ENCODE measurements around the gene CHMP2A.
"Not testable (repeated sequence)": the region's sequence is repeated elsewhere in the genome, so short reads cannot be mapped to it uniquely, and the experiment has no call there.

Gene CHMP2A

DNA sequence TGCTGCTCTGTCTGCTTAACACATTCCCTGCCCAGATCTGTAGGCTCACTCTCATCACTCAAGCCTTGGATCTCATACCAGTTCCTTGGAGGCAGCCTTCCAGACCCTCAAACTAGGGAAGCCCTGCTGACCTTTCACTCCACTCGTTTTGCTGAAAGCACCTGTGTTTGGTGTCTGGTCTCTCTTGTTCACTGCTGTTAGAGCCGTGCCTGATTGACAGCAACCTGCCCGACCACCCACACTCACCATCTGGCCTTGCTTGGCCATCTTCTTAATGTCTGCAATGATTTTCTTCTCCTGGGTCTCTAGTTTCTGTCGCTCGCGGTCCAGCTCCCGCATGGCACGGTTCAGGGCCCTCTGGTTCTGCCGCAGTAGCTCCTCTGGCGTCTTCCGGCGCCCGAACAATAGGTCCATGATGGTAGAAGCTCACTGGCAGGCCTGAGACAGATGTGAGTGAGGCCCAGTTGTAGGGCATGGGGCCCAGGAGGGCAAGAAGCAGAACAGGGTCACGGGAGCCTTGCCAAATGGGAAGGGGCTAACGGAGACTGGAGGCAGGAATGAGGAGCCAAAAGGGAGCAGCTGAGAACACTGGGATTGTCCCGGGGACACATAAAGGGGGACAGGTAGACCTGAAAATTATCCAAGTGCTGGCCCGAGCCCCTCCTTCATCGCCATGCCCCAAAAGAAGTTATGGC, 959 bp downstream of the CHMP2A start:
- DNase-seq: no peak

DNA sequence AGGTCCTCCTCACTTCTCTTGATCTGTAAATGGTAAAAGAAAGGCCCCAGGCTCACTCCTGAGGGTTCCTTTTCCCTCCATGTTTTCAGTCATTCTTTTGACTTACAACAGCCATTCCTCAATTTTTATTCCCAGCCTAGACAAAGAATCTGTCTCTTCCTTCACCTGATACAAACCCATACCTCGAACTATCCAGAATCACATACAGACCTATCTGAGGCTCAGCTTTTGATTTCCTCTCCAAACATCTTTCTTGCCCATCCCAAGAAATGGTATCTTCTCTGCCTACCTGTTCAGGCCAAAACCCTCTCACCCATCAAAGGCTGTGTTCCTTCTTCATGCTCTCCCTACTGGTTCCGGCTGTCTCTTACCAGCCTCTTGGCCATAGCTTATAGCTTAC, 2.2 kb downstream of the CHMP2A start:
- no peak for DNase-seq

DNA sequence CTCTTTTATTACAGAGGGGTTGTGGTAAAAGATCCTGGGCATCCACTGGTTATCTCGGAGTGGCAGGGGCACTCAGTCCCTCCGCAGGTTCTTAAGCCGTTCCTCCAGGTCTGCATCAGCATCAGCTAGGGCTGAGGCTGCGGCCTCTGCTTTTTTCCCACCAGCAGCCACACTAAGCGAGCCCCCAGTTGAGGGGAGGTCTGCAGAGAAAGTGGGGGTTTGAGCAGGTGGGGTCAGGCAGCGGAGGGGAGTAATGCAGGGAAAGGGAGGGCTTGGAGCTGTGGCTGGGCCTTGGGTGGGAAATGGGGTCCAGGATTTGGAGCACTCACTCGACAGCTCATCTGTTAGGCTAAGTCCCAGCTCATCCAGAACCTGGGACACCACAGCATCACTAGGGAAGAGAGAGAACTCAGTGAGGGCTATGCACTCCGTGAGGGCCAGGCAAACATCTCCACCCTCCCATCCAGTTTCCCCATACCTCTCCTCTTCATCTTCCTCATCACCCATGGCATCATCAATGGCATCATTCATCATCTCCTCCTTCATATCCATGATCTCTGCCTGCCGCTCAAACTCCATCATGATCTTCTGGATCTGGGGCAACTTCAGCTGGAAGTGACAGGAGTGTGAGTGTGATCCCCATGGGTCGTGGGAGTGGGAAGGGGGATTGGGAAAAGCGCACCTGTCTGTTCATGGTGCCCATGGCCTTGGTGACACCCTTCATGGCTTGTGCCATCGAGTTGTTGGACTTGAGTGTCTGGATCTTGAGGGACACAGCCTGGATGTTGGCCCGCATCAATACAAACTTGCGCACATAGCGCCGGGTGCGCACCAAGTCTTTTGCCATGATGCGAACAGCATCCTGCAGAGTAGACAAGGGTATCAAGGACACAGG, 3.1 kb downstream of the CHMP2A start:
- no peak for DNase-seq

DNA sequence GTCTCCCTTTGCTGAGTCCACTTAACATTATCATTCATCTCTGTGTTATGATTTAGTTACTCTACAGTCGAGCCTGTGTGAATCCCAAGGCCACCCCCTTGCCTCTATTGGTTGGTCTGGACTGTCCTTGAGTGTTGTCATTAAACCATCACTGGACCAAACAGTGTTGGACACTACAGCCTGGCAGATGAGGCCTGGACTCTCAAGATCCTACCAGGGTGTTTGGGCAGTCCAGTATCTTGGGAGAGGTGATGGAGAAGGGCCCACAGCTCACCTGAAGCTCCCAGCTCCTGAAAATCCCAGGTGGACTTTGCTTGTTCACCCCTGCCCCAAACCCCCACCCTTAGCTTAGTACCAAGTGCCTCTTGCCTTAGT, 3.8 kb downstream of the CHMP2A start:
- no peak for DNase-seq

DNA sequence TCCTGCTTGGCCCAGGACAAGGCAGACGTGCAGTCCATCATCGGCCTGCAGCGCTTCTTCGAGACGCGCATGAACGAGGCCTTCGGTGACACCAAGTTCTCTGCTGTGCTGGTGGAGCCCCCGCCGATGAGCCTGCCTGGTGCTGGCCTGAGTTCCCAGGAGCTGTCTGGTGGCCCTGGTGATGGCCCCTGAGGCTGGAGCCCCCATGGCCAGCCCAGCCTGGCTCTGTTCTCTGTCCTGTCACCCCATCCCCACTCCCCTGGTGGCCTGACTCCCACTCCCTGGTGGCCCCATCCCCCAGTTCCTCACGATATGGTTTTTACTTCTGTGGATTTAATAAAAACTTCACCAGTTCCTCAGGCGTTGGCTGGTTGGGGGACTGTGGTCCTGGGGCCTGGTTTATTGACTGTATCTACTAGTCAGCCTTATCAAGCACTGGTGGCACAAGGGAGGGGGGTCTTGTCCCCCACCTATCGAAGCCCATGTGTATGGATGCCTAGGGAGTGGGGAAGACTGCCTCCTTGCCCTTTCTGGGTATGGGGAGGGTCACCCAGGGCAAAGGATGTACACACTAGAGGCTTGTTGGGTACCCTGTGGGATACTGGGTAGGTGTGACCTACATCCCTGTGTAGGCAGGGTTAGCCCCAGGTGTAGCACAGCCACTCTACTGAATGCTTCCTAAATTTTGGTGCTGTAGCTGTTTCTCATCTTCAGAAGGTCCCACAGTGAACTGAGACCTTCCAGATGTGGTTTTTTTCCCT, 4.4 kb downstream of the CHMP2A start:
- DNase-seq: no peak

DNA sequence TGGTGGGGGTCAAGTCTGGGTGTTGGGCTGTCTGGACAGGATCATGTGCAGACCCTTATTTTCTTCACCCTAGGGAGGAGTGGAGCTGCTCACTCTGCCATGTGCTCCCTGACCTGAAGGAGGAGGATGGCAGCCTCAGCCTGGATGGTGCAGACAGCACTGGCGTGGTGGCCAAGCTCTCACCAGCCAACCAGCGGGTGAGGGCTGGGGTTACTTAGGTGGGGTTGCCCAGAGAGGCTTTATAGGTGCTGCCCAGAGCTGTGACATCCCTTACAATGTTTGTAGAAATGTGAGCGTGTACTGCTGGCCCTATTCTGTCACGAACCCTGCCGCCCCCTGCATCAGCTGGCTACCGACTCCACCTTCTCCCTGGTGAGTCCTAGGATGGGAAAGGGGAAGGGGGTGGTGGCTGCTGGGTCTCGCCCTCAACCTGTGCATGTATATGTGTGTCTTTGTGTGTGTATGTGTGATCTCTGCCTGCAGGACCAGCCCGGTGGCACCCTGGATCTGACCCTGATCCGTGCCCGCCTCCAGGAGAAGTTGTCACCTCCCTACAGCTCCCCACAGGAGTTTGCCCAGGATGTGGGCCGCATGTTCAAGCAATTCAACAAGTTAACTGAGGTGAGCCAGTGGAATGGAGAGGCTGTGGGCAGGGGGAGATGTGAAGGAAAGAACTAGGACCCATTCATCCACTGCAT, 5.1 kb downstream of the CHMP2A start:
- no peak for DNase-seq

DNA sequence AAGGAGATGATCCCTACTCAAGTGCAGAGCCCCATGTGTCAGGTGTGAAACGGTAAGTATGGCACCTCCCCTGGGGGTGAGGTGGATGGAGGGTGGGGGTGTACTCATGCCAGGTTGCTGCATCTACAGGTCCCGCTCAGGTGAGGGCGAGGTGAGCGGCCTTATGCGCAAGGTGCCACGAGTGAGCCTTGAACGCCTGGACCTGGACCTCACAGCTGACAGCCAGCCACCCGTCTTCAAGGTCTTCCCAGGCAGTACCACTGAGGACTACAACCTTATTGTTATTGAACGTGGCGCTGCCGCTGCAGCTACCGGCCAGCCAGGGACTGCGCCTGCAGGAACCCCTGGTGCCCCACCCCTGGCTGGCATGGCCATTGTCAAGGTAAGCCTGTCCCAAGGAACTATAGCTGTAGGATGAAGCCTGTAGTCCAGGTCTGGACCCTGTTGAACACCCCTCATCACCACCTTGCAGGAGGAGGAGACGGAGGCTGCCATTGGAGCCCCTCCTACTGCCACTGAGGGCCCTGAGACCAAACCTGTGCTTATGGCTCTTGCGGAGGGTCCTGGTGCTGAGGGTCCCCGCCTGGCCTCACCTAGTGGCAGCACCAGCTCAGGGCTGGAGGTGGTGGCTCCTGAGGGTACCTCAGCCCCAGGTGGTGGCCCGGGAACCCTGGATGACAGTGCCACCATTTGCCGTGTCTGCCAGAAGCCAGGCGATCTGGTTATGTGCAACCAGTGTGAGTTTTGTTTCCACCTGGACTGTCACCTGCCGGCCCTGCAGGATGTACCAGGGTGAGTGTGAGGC, 5.8 kb downstream of the CHMP2A start:
- no peak for DNase-seq

DNA sequence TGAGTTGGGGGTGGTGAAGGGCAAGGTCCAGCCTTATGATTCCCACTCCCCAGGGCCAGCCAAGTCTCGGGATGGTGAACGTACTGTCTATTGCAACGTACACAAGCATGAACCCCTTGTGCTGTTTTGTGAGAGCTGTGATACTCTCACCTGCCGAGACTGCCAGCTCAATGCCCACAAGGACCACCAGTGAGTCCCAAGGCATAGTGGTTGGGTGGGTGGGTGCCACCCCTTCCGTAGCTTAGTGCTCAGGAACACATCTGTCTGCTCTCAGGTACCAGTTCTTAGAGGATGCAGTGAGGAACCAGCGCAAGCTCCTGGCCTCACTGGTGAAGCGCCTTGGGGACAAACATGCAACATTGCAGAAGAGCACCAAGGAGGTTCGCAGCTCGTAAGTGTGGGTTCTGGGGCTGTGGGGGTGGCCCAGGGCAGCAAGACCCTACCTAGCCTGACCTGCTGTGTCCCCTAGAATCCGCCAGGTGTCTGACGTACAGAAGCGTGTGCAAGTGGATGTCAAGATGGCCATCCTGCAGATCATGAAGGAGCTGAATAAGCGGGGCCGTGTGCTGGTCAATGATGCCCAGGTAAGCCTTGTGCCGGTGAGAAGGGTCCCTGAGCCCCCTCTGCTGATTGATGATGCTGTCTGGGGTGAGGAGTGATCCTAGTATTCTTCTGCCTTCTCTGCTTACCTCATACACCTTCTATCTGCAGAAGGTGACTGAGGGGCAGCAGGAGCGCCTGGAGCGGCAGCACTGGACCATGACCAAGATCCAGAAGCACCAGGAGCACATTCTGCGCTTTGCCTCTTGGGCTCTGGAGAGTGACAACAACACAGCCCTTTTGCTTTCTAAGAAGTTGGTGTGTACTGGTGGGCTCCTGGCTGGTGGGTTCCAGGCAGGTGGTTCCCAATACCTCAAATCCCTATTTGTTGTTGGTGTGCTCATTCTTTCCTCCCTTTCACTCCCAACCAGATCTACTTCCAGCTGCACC, 7.3 kb downstream of the CHMP2A start:
- no peak for DNase-seq

DNA sequence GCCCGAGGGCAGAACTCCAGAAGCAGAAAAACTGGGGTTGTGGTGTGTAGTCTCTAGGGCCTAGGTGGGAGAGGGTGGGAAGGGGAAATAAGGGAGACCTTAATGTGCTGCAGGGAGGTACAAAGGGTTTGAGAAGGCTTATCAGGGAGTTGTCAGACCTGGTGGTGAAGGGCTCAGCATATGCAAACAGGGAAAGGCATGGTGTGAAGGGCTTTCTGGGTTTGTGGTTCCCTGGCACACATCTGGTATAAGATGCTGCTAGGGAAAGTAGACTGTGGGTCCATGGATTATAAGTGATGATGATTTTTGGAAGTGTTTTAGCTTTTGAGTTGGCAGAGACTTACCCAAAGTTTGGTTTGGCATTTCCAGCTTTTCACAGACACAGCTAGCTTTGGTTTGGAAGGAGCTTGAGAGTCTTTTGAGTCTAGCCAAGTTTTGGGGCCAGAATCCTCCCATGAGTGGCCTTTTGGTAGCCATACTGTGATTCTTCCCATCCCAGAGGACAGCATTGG, 8.8 kb downstream of the CHMP2A start:
- DNase-seq: no peak

DNA sequence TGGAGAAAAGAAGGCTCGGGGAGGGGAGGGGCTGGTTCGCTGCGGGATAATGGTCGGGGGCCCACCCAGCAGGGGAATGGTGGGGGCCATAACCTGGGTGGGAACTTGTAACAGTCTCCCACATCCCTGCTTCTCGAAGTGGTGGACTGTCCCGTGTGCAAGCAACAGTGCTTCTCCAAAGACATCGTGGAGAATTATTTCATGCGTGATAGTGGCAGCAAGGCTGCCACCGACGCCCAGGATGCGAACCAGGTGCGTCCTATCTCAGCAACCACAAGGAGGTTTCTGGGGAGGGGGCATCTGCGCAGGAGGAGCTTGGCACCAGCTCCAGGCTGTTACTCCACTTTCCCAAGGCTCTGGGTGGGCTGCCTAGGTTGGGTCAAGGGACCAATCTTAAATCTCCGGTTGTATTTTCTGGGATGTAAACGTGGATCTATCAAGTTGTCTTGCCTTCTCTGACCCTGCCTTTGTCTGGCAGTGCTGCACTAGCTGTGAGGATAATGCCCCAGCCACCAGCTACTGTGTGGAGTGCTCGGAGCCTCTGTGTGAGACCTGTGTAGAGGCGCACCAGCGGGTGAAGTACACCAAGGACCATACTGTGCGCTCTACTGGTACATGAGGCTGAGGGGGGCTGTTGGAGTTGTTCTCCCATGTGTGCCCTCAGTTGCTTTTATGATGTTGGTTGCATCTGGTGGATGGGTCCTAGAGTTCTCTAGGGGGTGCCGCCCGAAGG, 9.5 kb downstream of the CHMP2A start:
- DNase-seq: no peak

DNA sequence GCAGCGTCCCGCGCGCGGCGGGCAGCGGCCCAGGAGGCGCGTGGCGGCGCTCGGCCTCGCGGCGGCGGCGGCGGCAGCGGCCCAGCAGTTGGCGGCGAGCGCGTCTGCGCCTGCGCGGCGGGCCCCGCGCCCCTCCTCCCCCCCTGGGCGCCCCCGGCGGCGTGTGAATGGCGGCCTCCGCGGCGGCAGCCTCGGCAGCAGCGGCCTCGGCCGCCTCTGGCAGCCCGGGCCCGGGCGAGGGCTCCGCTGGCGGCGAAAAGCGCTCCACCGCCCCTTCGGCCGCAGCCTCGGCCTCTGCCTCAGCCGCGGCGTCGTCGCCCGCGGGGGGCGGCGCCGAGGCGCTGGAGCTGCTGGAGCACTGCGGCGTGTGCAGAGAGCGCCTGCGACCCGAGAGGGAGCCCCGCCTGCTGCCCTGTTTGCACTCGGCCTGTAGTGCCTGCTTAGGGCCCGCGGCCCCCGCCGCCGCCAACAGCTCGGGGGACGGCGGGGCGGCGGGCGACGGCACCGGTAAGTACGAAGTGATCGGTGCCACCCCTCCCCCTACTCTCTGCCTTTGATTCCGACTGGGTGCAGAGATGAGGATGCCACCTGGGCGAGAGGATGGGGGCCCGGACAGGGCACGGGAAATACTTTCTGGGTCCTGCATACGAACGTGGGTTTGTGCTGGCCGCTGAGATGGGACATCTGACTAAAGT, 10.2 kb downstream of the CHMP2A start:
- no peak for DNase-seq

DNA sequence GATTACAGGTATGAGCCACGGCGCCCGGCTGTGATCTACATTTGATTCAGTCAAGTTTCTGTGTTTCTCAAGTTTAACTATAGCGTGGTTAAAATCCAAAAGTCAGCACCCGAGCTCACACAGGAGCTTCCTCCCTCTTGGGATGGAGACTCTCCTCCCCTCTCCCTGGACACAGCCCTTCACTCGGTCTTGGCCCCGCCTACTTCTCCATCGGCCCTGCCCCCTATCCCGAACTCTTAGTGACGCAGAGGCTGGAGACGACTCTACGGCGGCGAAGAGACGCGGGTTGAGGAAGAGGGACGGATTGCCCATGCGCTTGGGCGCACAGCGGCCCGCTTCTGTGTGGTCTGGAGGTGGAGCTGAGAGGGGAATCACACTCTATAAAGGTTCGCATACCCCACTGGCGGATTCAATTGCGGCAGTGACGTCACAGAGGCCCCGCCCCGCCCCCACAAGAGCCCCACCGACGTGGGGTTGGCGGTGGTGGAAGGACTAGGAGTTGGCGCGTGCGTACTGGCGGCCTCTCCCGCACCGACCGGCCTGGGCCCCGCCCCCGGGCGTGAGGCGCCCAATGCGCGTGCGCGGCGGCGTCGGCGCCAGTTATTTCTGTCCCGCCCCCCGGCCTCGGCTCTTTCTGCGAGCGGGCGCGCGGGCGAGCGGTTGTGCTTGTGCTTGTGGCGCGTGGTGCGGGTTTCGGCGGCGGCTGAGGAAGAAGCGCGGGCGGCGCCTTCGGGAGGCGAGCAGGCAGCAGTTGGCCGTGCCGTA, 10.9 kb downstream of the CHMP2A start, which contains the start of gene TRIM28:
TSS of gene TRIM28 (plus strand) at position 239 of the 765 bp plus-strand sequence. CDS start 694 bp downstream, outside the sequence.
- DNase-seq: no peak

DNA sequence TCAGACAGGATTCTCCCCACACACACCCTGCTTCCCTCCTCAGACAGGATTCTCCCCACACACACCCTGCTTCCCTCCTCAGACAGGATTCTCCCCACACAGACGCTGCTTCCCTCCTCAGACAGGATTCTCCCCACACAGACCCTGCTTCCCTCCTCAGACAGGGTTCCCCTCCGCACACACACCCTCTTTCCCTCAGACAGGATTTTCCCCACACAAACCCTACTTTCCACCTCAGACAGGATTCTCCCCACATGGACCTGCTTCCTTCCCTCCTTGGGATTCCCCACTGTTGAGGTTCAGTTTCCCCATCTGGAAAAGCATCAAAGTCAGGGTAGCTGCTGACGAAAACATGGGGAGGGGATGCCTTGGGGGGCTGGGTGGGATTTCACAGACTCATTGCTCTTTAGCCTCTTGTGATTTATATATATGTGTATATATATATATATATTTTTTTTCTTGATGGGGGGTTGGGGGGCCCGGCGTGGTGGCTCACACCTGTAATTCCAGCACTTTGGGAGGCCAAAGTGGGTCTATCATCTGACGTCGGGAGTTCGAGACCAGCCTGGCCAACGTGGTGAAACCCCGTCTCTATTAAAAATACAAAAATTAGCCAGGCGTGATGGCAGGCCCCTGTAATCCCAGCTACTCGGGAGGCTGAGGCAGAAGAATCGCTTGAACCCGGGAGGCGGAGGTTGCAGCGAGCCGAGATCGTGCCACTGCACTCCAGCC, 12.1 kb downstream of the CHMP2A start:
- not testable (repeated sequence) for DNase-seq

DNA sequence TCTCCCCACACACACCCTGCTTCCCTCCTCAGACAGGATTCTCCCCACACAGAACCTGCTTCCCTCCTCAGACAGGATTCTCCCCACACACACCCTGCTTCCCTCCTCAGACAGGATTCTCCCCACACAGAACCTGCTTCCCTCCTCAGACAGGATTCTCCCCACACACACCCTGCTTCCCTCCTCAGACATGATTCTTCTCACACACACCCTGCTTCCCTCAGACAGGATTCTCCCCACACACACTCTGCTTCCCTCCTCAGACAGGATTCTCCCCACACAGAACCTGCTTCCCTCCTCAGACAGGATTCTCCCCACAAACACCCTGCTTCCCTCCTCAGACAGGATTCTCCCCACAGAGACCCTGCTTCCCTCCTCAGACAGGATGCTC, 15.7 kb downstream of the CHMP2A start:
- DNase-seq: not testable (repeated sequence)

DNA sequence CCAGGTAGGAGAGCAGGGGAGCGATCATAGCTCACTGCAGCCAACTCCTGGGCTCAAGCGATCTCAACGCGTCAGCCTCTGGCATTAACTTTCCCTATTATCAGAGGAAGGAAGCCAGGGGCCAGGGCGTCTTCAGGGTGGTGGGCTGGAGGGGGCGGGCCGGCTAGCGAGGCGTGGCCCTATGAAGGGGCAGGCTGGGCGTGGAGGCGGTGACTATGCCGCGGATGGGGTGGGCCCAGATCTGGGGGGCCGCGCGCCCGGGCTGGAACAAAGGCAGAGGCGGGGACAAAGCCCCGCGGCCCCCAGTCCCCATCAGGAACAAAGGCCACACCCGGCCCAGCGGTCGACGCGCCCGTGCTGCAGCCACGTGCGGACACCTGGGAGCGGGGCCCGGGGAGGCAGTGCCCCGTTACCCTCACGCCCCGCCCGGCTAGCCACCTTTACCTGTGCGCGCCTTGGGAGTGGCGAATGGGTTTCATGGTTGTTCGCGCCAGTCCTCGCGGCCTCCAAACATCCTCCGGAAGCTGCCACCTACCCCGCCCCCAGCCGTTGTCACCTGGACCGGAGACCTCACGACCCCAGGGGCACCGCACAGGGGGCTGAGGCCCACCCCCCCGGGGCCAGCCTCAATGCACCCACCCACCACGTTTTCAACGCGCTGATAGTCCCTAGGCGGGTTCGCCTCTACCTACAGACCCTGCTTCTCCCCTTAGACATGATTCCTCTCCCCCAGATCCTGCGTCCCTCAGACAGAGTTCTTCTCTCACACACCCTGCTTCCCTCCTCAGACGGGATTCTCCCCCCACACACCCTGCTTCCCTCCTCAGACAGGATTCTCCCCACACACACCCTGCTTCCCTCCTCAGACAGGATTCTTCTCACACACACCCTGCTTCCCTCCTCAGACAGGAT, 16.4 kb downstream of the CHMP2A start:
- no peak for DNase-seq
